SK-N-SH (cell line): Measurements from ENCODE around the gene BAZ1B. TPM values are rescaled to one million over a fixed set of nuclear protein-coding genes. Genes with fewer than 3 reads are reported as not detected.
"Not testable (repeated sequence)": the region's sequence is repeated elsewhere in the genome, so short reads cannot be mapped to it uniquely, and the experiment has no call there.

Experiments
- CTCF ChIA-PET: fragments of 300-600, 350-600 bp; formaldehyde crosslinking; extraction: SDS; loops from one replicate; lab custom pipeline; 2021; lab: Yijun Ruan, JAX
- POLR2A ChIA-PET: fragments of 350-600 bp; sonication (Branson Sonifier 250); formaldehyde crosslinking; extraction: SDS; loops from one replicate; lab custom pipeline; 2020; ENCODE audit warnings: antibody characterized with exemption, inconsistent platforms; lab: Yijun Ruan, JAX
- DNase-seq: peaks from one replicate; pipeline ENCODE4 v3.0.0; 2012
- H2AFZ ChIP-seq: fragments of 200-600 bp; sonication (generic); 2 replicates; pipeline ENCODE4 v1.8.1; 2016; ENCODE audit warnings: antibody characterized with exemption, mild to moderate bottlenecking, low read depth
- H3F3A ChIP-seq: fragments of 200-600 bp; sonication (generic); replicated peaks from 2 replicates; pipeline ENCODE3; 2016; ENCODE audit warnings: antibody characterized with exemption, mild to moderate bottlenecking; ENCODE audit not compliant: insufficient read depth
- H3K27ac ChIP-seq, 2 experiments: fragments of 200-500 bp in 1 of 2; fragments of 200-600 bp in 1 of 2; sonication (Bioruptor generic) in 1 of 2; sonication (generic), shearing (Covaris generic) in 1 of 2; 2 replicates each; pipeline versions ENCODE4 v1.5.1 to v1.6.1; 2014 to 2016; ENCODE audit warnings: low read depth in 2 of 2, inconsistent platforms in 1 of 2, low read length in 1 of 2, mild to moderate bottlenecking in 1 of 2, mixed read lengths in 1 of 2
- H3K27me3 ChIP-seq: fragments of 200-600 bp; sonication (generic), shearing (Covaris generic); 2 replicates; pipeline ENCODE4 v1.6.1; 2016; ENCODE audit warnings: mixed run types; ENCODE audit not compliant: insufficient read depth
- H3K36me3 ChIP-seq, 2 experiments: fragments of 200-500 bp in 1 of 2; fragments of 200-600 bp in 1 of 2; sonication (Bioruptor generic) in 1 of 2; sonication (generic) in 1 of 2; replicated peaks in 1 of 2; 2 replicates each; pipeline versions ENCODE3 to v1.5.1; 2014 to 2016; ENCODE audit warnings: low read length in 1 of 2, mild to moderate bottlenecking in 1 of 2; ENCODE audit not compliant: insufficient read depth in 2 of 2, control insufficient read depth in 1 of 2
- H3K4me1 ChIP-seq, 2 experiments: fragments of 200-500 bp in 1 of 2; fragments of 200-600 bp in 1 of 2; sonication (Bioruptor generic) in 1 of 2; sonication (generic), shearing (Covaris generic) in 1 of 2; 2 replicates each; pipeline versions ENCODE4 v1.5.1 to v1.6.1; 2014 to 2016; ENCODE audit warnings: low read depth in 1 of 2, low read length in 1 of 2, mixed run types in 1 of 2; ENCODE audit not compliant: insufficient read depth in 2 of 2, control insufficient read depth in 1 of 2
- H3K4me2 ChIP-seq: fragments of 200-600 bp; sonication (generic), shearing (Covaris generic); 2 replicates; pipeline ENCODE4 v1.6.1; 2017; ENCODE audit warnings: mixed run types
- H3K4me3 ChIP-seq, 2 experiments: fragments of 200-500 bp in 1 of 2; fragments of 200-600 bp in 1 of 2; sonication (Bioruptor generic) in 1 of 2; sonication (generic), shearing (Covaris generic) in 1 of 2; 2 replicates each; pipeline versions ENCODE4 v1.5.1 to v1.8.1; 2014 to 2016; ENCODE audit warnings: low read depth in 2 of 2, inconsistent platforms in 1 of 2, low read length in 1 of 2, mild to moderate bottlenecking in 1 of 2, mixed read lengths in 1 of 2, moderate library complexity in 1 of 2
- H3K79me2 ChIP-seq: fragments of 200-600 bp; sonication (generic); 2 replicates; pipeline ENCODE4 v1.8.1; 2017; ENCODE audit warnings: mild to moderate bottlenecking; ENCODE audit not compliant: insufficient read depth
- H3K9ac ChIP-seq: fragments of 200-600 bp; sonication (generic); 2 replicates; pipeline ENCODE4 v1.6.1; 2017; ENCODE audit warnings: mixed run types
- H3K9me2 ChIP-seq: fragments of 200-600 bp; sonication (generic); 2 replicates; pipeline ENCODE4 v1.6.1; 2017; ENCODE audit warnings: mixed run types
- H3K9me3 ChIP-seq: fragments of 200-600 bp; sonication (generic); 2 replicates; pipeline ENCODE4 v1.6.1; 2017; ENCODE audit warnings: mixed run types, mild to moderate bottlenecking, moderate library complexity
- H4K20me1 ChIP-seq: fragments of 200-600 bp; sonication (generic); 2 replicates; pipeline ENCODE4 v1.6.1; 2017; ENCODE audit warnings: mild to moderate bottlenecking, mixed run types; ENCODE audit not compliant: insufficient read depth
- FOSL2 ChIP-seq: IDR thresholded peaks from 2 replicates; pipeline ENCODE4 v1.4.0; 2012; ENCODE audit warnings: low read depth, mild to moderate bottlenecking, moderate library complexity, borderline replicate concordance
- GABPA ChIP-seq: IDR thresholded peaks from 2 replicates; pipeline ENCODE4 v1.4.0; 2012; ENCODE audit warnings: low read depth, mild to moderate bottlenecking
- MEF2A ChIP-seq: IDR thresholded peaks from 2 replicates; pipeline ENCODE4 v1.4.0; 2012; ENCODE audit warnings: low read depth, borderline replicate concordance
- TAF1 ChIP-seq: IDR thresholded peaks from 2 replicates; pipeline ENCODE4 v1.6.1; 2012; ENCODE audit warnings: low read depth, mild to moderate bottlenecking, low read length, moderate library complexity, borderline replicate concordance
- TEAD4 ChIP-seq: IDR thresholded peaks from 2 replicates; pipeline ENCODE4 v1.4.0; 2012; ENCODE audit warnings: mild to moderate bottlenecking, borderline replicate concordance; ENCODE audit not compliant: insufficient read depth
- WGBS: methylation state at CpG from one replicate; pipeline ENCODE4 v1.1.6; 2017; ENCODE audit warnings: low lambda C conversion rate; 5-methylcytosine and 5-hydroxymethylcytosine counted together
- polyA plus RNA-seq, 3 experiments: library from polyadenylated mRNA; depleted of rRNA; stranded (reverse); fragments of >200 nt; gene quantifications; 2 replicates each; pipeline ENCODE4 v1.2.3, GENCODE V29; 2012
- TF ChIP-seq, protein P1 (sequence below): fragments of 150-350 bp; IDR thresholded peaks from 2 replicates; pipeline ENCODE4 v1.6.1; 2016; ENCODE audit warnings: mild to moderate bottlenecking, low read depth, low read length

BAZ1B gene
- polyA plus RNA-seq, 1 of the 3 experiments (the other 2 are of a cell fraction) = 20.9 TPM

DNA sequence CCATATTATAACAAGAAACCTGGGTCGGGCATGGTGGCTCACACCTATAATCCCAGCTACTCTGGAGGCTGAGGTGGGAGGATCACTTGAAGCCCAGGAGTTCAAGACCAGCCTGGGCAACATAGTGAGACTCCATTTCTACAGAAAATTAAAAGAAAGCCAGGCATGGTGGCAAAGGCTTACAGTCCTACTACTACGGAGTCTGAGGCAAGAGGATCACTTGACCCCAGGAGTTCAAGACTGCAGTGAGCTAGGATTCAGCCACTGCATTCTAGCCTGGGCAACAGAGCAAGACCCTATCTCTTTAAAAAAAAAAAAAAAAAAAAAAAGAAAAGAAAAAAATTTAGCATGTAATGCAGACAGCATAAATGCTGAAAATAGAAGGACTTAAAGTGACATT, 16.4 kb upstream of the BAZ1B start:
- CTCF ChIA-PET = interaction anchor here (0.9 to 1.2 kb wide), 2 partner anchors 11 to 18 kb away, joined by 3 to 4 read pairs; no protein-coding TSS in a partner anchor
- not testable (repeated sequence) for H3K4me1 ChIP-seq, H3K9me2 ChIP-seq

DNA sequence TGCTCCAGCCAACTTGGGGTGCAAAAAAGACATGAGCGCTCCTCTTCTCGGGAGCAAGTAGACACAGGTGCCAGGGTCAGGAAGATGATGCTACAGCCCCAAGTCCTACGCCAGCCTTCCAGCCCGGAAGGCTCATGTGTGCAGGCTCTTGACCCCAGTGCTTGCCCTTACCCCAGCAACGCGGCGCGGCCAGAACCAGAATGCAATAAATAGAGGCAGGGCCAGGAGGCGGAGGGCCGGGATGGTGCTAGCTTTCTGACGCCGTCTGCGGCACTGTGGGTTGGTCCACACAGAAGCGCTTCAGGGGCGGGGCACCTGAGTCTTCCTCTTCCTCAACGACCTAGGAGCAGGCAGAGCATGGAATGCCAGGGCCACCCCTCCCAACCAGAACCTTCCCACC, 15.0 kb upstream of the BAZ1B start:
- Histone ChIP-seq H3K4me3 (no peak overlapping the region), H3F3A (no peaks in the 10 kb centered on the region), H4K20me1 (0 out of 2 replicates have a peak, but pooled peaks cover 4% of the 10 kb centered on the region), H3K27me3 (no peaks in the 10 kb centered on the region), H3K9ac (no peak overlapping the region), H3K4me1 (no peaks in the 10 kb centered on the region), H3K27ac (no peak overlapping the region), H3K79me2 (peaks cover 24% of the 10 kb centered on the region), H3K4me2 (no peak overlapping the region), H3K9me3 (no peaks in the 10 kb centered on the region)
- WGBS = 95% methylated on average over 16 of the region's 16 CpGs
- ChIA-PET CTCF (interaction anchor here (0.7 to 1.2 kb wide), 2 partner anchors 10 kb away, joined by 3 read pairs; no protein-coding TSS in a partner anchor), POLR2A (no interaction called here)
- DNase-seq = no peak
- TF ChIP-seq, protein P1, sequence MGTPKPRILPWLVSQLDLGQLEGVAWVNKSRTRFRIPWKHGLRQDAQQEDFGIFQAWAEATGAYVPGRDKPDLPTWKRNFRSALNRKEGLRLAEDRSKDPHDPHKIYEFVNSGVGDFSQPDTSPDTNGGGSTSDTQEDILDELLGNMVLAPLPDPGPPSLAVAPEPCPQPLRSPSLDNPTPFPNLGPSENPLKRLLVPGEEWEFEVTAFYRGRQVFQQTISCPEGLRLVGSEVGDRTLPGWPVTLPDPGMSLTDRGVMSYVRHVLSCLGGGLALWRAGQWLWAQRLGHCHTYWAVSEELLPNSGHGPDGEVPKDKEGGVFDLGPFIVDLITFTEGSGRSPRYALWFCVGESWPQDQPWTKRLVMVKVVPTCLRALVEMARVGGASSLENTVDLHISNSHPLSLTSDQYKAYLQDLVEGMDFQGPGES = no peak
- no peak for TF ChIP-seq TAF1
- no peak for TF ChIP-seq MEF2A
- TF ChIP-seq, all 33 proteins: peak for 0
- H2AFZ ChIP-seq = no peak overlapping the region
- no peaks in the 10 kb centered on the region for H3K9me2 ChIP-seq
- peaks cover 37 to 49% of the 10 kb centered on the region in 2 experiments for H3K36me3 ChIP-seq

More for the DNA sequence above, 16.4 kb upstream of the BAZ1B start:
- H3K9ac ChIP-seq, H3K4me3 ChIP-seq, DNase-seq, H3F3A ChIP-seq, H3K27ac ChIP-seq, H2AFZ ChIP-seq, H4K20me1 ChIP-seq, H3K4me2 ChIP-seq, H3K9me3 ChIP-seq, H3K27me3 ChIP-seq: not testable (repeated sequence)
- WGBS = 100% methylated on average over 2 of the region's 2 CpGs
- Histone ChIP-seq H3K36me3 (peaks cover 50 to 64% of the 10 kb centered on the region in 2 experiments), H3K79me2 (peaks cover 39% of the 10 kb centered on the region)
- POLR2A ChIA-PET = interaction anchor here (0.6 to 0.9 kb wide), 2 partner anchors 15 to 31 kb away, joined by 3 read pairs; no protein-coding TSS in a partner anchor

DNA sequence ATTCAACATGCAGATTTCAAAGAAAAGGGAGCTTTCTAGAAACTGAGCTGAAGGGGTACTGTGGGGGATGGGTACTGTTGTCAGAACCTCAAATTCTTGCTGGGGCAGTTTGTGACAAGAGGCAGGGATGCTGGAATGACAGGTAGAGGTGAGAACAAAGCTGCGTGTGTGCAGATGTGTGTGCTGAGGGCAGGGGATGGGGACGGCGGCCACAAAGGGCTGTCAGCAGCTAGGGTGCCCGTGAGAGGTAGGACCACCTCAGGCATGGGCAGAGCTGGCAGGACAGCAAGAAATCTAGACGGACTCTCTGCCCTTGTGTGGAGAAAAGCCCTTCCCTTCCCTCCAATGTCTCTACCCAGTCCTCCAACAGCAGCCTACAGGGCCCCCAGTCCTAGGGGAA, 14.4 kb upstream of the BAZ1B start:
- H4K20me1 ChIP-seq = no peaks in the 10 kb centered on the region
- H3K36me3 ChIP-seq = peaks cover 32 to 46% of the 10 kb centered on the region in 2 experiments
- no peaks in the 10 kb centered on the region for H3K27me3 ChIP-seq
- H3K4me1 ChIP-seq = no peaks in the 10 kb centered on the region
- no peak overlapping the region for H3K9ac ChIP-seq
- CTCF ChIA-PET = interaction anchor here (0.7 to 1.2 kb wide), 4 partner anchors 9 to 71 kb away, joined by 3 to 4 read pairs (median 3); no protein-coding TSS in a partner anchor
- H3K9me2 ChIP-seq = no peaks in the 10 kb centered on the region
- POLR2A ChIA-PET = no interaction called here
- no peak for DNase-seq
- TF ChIP-seq TAF1 (no peak), FOSL2 (no peak), MEF2A (no peak), TEAD4 (no peak), GABPA (no peak)
- peaks cover 19% of the 10 kb centered on the region; the same call in 1 of the 2 replicates for H3K79me2 ChIP-seq
- WGBS = 88% methylated on average over 5 of the region's 5 CpGs
- no peaks in the 10 kb centered on the region for H3K9me3 ChIP-seq
- no peaks in the 10 kb centered on the region for H3F3A ChIP-seq
- H2AFZ ChIP-seq = no peak overlapping the region
- H3K27ac ChIP-seq = no peak overlapping the region
- no peak overlapping the region for H3K4me3 ChIP-seq
- no peak overlapping the region for H3K4me2 ChIP-seq

DNA sequence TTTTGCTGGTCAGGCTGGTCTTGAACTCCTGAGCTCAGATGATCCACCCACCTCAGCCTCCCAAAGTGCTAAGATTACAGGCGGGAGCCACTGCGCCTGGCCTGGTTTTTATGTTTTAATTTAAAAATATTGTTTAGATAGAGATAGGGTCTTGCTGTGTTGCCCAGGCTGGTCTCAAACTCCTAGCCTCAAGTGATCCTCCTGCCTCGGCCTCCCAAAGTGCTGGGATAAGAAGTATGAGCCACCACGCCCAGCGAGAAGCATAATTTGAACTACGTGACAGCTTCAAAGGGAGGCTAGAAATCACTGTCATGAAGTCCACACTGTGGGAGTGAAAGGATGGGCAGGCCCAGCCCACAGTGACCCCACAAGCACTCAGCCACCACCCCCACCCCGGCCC, 13.8 kb upstream of the BAZ1B start:
- POLR2A ChIA-PET, H3K4me1 ChIP-seq: not testable (repeated sequence)

More for the DNA sequence above, 13.8 kb upstream of the BAZ1B start:
- not testable (repeated sequence) for H3K9me3 ChIP-seq, H4K20me1 ChIP-seq, H2AFZ ChIP-seq, H3F3A ChIP-seq, DNase-seq, H3K9me2 ChIP-seq, H3K9ac ChIP-seq, H3K27me3 ChIP-seq, H3K4me3 ChIP-seq, H3K27ac ChIP-seq, H3K4me2 ChIP-seq
- CTCF ChIA-PET = interaction anchor here (1.0 to 1.2 kb wide), 3 partner anchors 8 to 71 kb away, joined by 3 to 4 read pairs (median 3); no protein-coding TSS in a partner anchor
- Histone ChIP-seq H3K79me2 (peaks cover 13% of the 10 kb centered on the region; the same call in 1 of the 2 replicates), H3K36me3 (peaks cover 32 to 44% of the 10 kb centered on the region in 2 experiments)
- WGBS = 95% methylated on average over 7 of the region's 7 CpGs
